K562 (cell line): ENCODE results near the gene STC2. TPM values are rescaled to one million over a fixed set of nuclear protein-coding genes. Genes with fewer than 3 reads are reported as not detected.

Source experiments
- ATF3 ChIP-seq, 2 experiments: fragments of 450-650 bp in 1 of 2; sonication (generic) in 1 of 2; formaldehyde crosslinking in 1 of 2; IDR thresholded peaks in 1 of 2; conservative IDR thresholded peaks in 1 of 2; 2 replicates each; pipeline versions ENCODE4 v1.6.1 to v1.8.1; 2016 to 2023; ENCODE audit warnings: mild to moderate bottlenecking in 2 of 2, moderate library complexity in 2 of 2, inconsistent platforms in 1 of 2, missing genetic modification reagents in 1 of 2
- CREM ChIP-seq: IDR thresholded peaks from 2 replicates; pipeline ENCODE4 v1.6.1; 2014; ENCODE audit warnings: antibody characterized with exemption, low read depth
- ERF ChIP-seq: fragments of 450-650 bp; formaldehyde crosslinking; IDR thresholded peaks from 2 replicates; pipeline ENCODE4 v1.4.0; 2020; ENCODE audit warnings: mild to moderate bottlenecking, mixed read lengths
- HMBOX1 ChIP-seq: sonication (generic); IDR thresholded peaks from 2 replicates; pipeline ENCODE4 v1.6.1; 2016
- IFI16 ChIP-seq: fragments of 250-450 bp; sonication (Bioruptor Pico); IDR thresholded peaks from 2 replicates; pipeline ENCODE4 v2.1.2; 2022; ENCODE audit warnings: mild to moderate bottlenecking, inconsistent platforms
- RBM17 ChIP-seq: fragments of 200-400 bp; formaldehyde crosslinking; IDR thresholded peaks from 2 replicates; pipeline ENCODE4 v1.6.1; 2017; ENCODE audit warnings: low read depth, mild to moderate bottlenecking, low read length, borderline replicate concordance
- SIRT6 ChIP-seq: IDR thresholded peaks from one replicate; pipeline ENCODE4 v1.6.1; 2012; ENCODE audit warnings: low read depth, mild to moderate bottlenecking, control low read depth, inconsistent platforms, low read length, moderate library complexity
- SP1 ChIP-seq: sonication (generic); formaldehyde crosslinking; IDR thresholded peaks from 2 replicates; pipeline ENCODE4 v1.8.1; 2022; ENCODE audit warnings: mild to moderate bottlenecking, missing genetic modification reagents
- THAP12 ChIP-seq: fragments of 250-450 bp; sonication (Bioruptor Pico); IDR thresholded peaks from 2 replicates; pipeline ENCODE4 v1.9.0; 2021; ENCODE audit warnings: mild to moderate bottlenecking, inconsistent platforms
- YY1 ChIP-seq, 3 experiments: IDR thresholded peaks; 2 replicates each; pipeline ENCODE4 v1.6.1; 2011; ENCODE audit warnings: low read length in 2 of 3, mild to moderate bottlenecking in 2 of 3, moderate library complexity in 2 of 3, borderline replicate concordance in 1 of 3, control low read depth in 1 of 3, low read depth in 1 of 3; ENCODE audit not compliant: insufficient read depth in 3 of 3, insufficient replicate concordance in 2 of 3, control insufficient read depth in 1 of 3, insufficient read length in 1 of 3; ENCODE audit errors: extremely low read depth in 1 of 3
- ZBTB9 ChIP-seq: fragments of 450-650 bp; formaldehyde crosslinking; IDR thresholded peaks from 2 replicates; pipeline ENCODE4 v1.4.0; 2020; ENCODE audit warnings: mild to moderate bottlenecking, moderate library complexity
- ZC3H8 ChIP-seq: fragments of 450-650 bp; IDR thresholded peaks from 2 replicates; pipeline ENCODE4 v1.6.1; 2017
- ZFPM2 ChIP-seq: fragments of 250-450 bp; sonication (Bioruptor Pico); IDR thresholded peaks from 2 replicates; pipeline ENCODE4 v1.5.1; 2022; ENCODE audit warnings: mild to moderate bottlenecking
- ZNF165 ChIP-seq: fragments of 250-450 bp; sonication (Bioruptor Pico); IDR thresholded peaks from 2 replicates; pipeline ENCODE4 v1.4.0; 2020; ENCODE audit warnings: borderline replicate concordance
- ZNF717 ChIP-seq: fragments of 250-450 bp; sonication (Bioruptor Pico); IDR thresholded peaks from 2 replicates; pipeline ENCODE4 v1.5.0; 2021
- polyA plus RNA-seq, 8 experiments: library from polyadenylated mRNA; depleted of rRNA in 4 of 8; stranded (reverse) in 5 of 8; unstranded in 3 of 8; fragments of >200 nt; fragmentation: Nextera tagmentation in 2 of 8; fragmentation: Illumina TruSeq in 1 of 8; extraction: Ambion mirVana in 2 of 8; extraction: Trizol in 1 of 8; gene quantifications; 2 replicates each; pipeline versions ENCODE4 v1.2.1 to v1.2.3, GENCODE V29; 2011 to 2014; ENCODE audit warnings: inconsistent platforms in 1 of 8, missing spikeins in 1 of 8
- total RNA-seq, 7 experiments: library from RNA; depleted of rRNA in 6 of 7; stranded (reverse); fragments of >200 nt in 6 of 7; fragmentation: Illumina TruSeq in 2 of 7; extraction: Trizol in 2 of 7; gene quantifications; 2 replicates each; pipeline versions ENCODE4 v1.2.1 to v1.2.3, GENCODE V29; 2011 to 2021; ENCODE audit warnings: low replicate concordance in 1 of 7

Gene STC2
- total and polyA plus RNA-seq, 9 of the 15 experiments (the other 6 are each of a cell fraction or from before 2014, with no cell fraction given) = 0.62 to 31.7 (median 7.4) TPM

GRCh38 chr5:173324115-173325001 lies 3.9 kb downstream of the STC2 start (continued):
- TF ChIP-seq YY1 (IDR thresholded peaks at IDR 0.05; ENCODE audit: borderline replicate concordance in 1 of 3, control insufficient read depth in 1 of 3, extremely low read depth in 1 of 3, insufficient read depth in 3 of 3, insufficient read length in 1 of 3, insufficient replicate concordance in 2 of 3, low read depth in 1 of 3, low read length in 2 of 3) (no peak), SIRT6 (no peak), RBM17 (no peak), HMBOX1 (peak; percentile 55; the same call in 1 of the 2 replicates), ZFPM2 (CRISPR knock-in tag) (no peak), ERF (CRISPR knock-in tag) (0 out of 2 replicates have a peak, but pooled peaks have one; percentile 24), ZNF717 (CRISPR knock-in tag) (no peak), THAP12 (no peak), ZNF165 (CRISPR knock-in tag) (no peak), ATF3 (IDR thresholded peaks at IDR 0.05) (no peak), ATF3 (CRISPR knock-in tag; conservative IDR thresholded peaks at IDR 0.05) (no peak), SP1 (CRISPR knock-in tag) (no peak), ZC3H8 (no peak), IFI16 (no peak), CREM (peak; percentile 43; the same call in 1 of the 2 replicates), ZBTB9 (CRISPR knock-in tag) (no peak)
